Measurements from ENCODE around the gene SLC7A10.
"Not testable (repeated sequence)": the region's sequence is repeated elsewhere in the genome, so short reads cannot be mapped to it uniquely, and the experiment has no call there.

The SLC7A10 gene

GRCh38 chr19:33220735-33221134 lies 4.9 kb downstream of the SLC7A10 start:
- no peak for DNase-seq (ENCODE audit: low read depth, low spot score)

GRCh38 chr19:33220115-33220514 lies 5.5 kb downstream of the SLC7A10 start:
- DNase-seq (ENCODE audit: low read depth, low spot score), result no peak
- no peak overlapping the region for H3K27ac ChIP-seq

More at GRCh38 chr19:33220735-33221134, 4.9 kb downstream of the SLC7A10 start:
- no peak overlapping the region for H3K27ac ChIP-seq

GRCh38 chr19:33219261-33219815 lies 6.3 kb downstream of the SLC7A10 start:
- no peak overlapping the region for H3K27ac ChIP-seq
- DNase-seq (ENCODE audit: low read depth, low spot score), result no peak

- H3K27ac ChIP-seq, result no peak overlapping the region
- no peak for DNase-seq (ENCODE audit: low read depth, low spot score)
Observed at GRCh38 chr19:33217881-33218280, 7.8 kb downstream of the SLC7A10 start.

GRCh38 chr19:33216198-33216830 lies 9.3 kb downstream of the SLC7A10 start:
- H3K27ac ChIP-seq, result no peak overlapping the region
- DNase-seq (ENCODE audit: low read depth, low spot score), result no peak

GRCh38 chr19:33215438-33216197 lies 10.0 kb downstream of the SLC7A10 start:
- H3K27ac ChIP-seq, result no peak overlapping the region
- DNase-seq (ENCODE audit: low read depth, low spot score), result no peak

DNA sequence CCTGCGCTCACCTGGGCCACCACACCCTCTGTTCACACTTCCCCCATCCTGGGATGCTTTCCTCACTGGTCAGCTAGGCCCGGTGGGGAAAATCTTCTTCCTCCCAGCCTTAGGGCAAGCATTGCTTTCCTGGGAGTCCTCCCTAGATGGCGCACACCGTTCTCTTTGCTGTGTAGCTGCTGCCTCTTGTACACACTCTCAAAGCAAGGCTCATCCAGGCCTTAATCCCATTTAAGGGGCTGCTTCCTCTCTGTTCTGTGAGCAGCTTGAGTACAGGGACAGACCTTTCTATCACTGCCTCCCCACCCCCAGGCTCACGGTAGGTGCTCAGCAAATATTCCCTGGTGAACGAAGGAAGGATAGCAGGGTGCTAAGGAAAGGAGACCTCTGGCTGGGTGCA lies 11.1 kb downstream of the SLC7A10 start:
- H3K27ac ChIP-seq, result no peak overlapping the region
- no peak for DNase-seq (ENCODE audit: low read depth, low spot score)

GRCh38 chr19:33212436-33213172 lies 13.0 kb downstream of the SLC7A10 start:
- DNase-seq (ENCODE audit: low read depth, low spot score), result no peak
- H3K27ac ChIP-seq, result no peak overlapping the region

DNA sequence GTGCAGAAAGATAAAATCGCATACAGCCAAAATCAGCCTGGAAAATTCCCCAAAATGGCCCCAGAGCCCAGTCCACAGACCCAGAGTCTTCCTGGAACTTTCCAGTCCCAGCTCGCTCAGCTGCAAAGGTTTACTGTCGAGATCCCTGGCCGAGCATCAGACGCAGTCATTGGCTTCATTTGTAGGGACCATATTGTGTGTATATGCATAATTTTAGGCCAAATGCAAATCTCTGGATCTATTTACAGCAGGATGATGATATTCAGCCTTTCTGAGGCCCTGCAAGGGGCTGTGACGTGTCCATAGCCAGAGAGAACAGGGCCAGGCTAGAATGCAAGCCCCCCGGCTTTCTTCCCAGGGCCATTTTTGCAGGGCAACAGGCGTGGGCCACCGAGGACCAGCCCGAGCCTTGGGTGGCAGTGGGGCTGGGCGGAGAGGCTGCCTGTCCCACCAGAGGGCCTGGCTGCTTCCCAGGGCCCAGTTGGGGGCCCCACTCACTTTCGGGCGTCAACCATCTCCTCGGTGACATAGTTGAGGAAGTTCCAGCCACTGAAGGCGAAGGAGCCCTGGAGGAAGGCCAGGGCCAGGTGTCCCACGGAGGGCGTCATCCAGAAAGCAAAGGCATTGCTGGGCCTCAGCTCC lies 13.7 kb downstream of the SLC7A10 start:
- DNase-seq (ENCODE audit: low read depth, low spot score), result no peak
- H3K27ac ChIP-seq, result no peak overlapping the region

GRCh38 chr19:33210266-33210940 lies 15.2 kb downstream of the SLC7A10 start:
- DNase-seq (ENCODE audit: low read depth, low spot score), result no peak
- no peak overlapping the region for H3K27ac ChIP-seq

DNA sequence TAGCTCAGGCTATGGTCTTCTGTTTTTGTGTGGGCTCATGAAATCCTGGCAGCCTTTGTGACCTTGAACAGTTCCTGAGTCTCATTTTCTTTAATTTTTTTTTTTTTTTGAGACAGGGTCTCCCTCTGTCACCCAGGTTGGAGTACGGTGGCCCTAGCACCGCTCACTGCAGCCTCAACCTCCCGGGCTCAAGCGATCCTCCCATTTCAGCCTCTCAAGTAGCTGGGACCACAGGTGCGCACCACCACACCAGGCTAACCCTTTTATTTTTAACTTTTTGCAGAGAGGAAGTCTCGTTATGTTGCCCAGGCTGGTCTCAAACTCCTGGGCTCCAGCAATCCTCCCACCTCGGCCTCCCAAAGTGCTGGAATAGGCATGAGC lies 15.8 kb downstream of the SLC7A10 start:
- H3K27ac ChIP-seq, result not testable (repeated sequence)

DNA sequence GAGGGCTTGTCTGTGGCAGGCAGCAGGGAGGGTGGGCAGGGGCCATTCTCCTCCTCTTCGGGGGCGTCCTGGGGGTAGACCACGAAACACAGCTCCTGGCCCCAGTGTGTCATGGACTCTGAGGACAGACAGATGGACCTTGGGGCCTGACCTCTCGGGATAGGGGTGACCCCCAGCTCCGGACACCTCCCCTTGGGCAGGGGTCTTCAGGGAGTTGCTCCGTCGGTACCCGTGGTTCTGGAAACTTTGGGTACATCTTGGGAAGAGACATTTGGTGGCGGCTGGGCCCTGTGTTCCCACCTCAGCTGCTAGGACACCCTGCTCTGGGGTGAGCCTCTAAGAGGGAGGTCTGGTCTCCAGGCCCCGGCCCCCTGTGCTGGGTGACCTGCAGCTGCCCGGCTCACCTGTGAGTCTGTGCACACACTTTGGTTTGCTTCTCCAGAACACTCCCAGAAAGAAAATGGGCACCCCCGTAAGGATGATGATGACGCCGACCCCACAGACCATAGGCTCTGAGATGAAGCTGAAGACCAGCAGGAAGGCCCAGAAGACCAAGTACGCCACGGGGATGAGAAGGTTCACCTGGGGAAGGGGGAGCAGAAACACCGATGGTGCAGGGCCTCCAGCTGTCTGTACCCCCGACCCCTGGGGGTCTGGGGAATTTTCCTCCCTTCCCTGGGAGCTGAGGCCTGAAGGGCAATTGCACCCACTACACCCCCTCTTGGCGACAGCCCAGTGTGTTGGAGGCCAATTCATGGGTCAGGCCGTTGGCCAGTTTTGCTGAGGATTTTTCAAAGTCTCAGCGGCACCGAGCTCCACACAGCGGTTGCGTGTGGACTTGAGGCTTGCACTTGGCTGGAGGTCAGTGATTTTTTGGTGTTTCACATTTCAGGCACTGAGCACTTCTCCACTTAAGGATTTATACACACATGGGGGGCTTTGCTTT lies 16.5 kb downstream of the SLC7A10 start:
- no peak overlapping the region for H3K27ac ChIP-seq
- DNase-seq (ENCODE audit: low read depth, low spot score), result no peak

More for the DNA sequence above, 15.8 kb downstream of the SLC7A10 start:
- DNase-seq (ENCODE audit: low read depth, low spot score), result not testable (repeated sequence)

DNA sequence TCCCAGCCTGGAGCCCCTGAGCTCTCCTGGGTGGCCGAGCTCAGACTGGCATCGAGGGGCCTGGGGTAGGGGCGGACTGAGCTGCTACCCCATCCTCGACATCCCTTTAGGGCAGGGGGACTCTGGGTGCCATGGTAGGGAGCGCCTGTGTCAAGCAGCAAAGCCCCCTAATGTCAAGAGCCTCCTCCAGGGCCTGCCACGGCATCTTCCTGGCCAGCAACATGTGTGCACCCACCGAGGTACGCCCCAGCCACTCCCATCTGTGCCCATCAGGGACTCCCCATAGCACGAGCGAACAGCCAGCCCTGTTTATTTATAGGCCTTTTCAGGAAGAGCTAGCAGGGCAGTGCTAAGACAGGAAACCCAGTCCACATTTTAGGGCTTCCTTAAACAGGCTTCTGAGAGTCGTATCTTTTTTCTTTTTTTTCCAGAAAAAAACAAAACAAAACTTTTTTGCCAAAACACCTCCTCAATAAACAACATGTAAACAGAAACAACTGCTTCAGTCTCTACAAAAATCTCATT lies 17.2 kb downstream of the SLC7A10 start:
- no peak for DNase-seq (ENCODE audit: low read depth, low spot score)
- H3K27ac ChIP-seq, result no peak overlapping the region

DNA sequence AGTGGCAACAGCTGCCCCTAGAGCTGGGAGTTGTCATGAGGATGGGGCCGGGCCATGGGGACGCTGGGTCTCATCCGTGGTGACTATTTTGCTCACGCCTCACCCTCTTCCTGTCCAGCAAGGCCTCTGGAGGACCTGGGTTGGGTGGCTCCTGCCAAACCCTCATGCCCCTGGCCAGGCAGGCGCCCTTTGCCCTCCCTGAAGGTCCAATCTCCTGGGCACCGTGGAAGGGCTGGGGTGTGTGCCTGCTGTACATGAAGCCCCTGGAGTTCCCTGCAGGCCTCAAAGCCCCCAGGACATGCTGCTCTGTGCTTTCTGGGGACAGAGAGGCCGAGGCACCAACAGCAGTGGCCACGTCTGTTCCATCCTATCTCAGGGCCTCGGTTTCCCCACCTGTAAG lies 17.7 kb downstream of the SLC7A10 start:
- DNase-seq (ENCODE audit: low read depth, low spot score), result no peak
- H3K27ac ChIP-seq, result no peak overlapping the region

DNA sequence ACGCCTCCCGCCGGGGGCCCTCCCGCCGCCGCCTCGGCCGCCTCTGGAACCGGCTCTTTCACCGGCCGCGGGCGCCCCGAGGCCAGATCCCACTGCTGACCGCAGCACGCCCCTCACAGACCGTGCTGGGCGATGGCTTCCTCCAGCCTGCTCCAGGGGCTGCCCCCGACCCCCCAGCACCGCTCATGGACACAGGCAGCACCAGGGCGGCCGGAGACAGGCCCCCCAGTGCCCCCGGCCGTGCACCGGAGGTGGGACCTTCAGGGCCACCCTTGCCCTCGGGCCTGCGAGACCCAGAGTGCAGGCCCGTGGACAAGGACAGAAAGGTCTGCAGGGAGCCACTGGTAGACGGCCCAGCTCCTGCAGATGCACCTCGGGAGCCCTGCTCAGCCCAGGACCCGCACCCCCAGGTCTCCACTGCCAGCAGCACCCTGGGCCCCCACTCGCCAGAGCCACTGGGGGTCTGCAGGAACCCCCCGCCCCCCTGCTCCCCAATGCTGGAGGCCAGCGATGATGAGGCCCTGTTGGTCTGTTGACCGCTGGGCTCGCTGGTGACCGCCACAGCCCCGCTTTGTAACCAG lies 18.5 kb downstream of the SLC7A10 start:
- no peak overlapping the region for H3K27ac ChIP-seq
- DNase-seq (ENCODE audit: low read depth, low spot score), result no peak

DNA sequence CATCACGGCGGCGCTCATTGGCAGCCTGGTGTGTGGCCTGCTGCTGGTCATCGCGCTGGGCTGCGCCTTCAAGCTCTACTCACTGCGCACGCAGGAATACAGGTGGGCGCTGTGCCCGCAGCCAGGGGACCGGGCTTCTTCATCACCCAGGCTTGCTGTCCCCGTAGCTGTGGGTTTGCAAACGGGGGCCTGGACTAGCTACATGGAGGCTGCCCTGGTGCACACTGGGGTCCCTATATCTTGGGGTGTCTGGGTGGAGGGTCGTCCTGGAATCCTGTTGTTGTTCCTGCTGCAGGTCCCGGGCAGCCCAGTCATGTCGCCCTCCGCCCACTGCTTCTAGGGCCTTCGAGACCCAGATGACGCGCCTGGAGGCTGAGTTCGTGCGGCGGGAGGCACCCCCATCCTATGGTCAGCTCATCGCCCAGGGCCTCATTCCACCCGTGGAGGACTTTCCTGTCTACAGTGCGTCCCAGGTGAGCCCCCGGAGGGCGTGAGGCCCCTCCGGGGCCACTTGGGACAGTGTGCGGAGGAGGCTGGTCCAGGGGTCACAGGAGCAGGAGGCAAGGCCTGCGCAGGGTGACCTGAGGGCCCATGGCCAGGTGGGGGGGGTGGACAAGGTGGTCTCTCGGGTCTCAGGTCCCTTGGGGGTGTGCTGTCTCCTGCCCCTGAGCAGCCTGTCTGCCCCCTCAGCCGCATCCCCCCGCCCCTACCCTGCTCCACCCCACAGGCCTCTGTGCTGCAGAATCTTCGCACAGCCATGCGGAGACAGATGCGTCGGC lies 19.2 kb downstream of the SLC7A10 start:
- no peak overlapping the region for H3K27ac ChIP-seq

GRCh38 chr19:33205531-33206260 lies 20.0 kb downstream of the SLC7A10 start:
- H3K27ac ChIP-seq, result no peak overlapping the region
- DNase-seq (ENCODE audit: low read depth, low spot score), result no peak

More for the DNA sequence above, 19.2 kb downstream of the SLC7A10 start:
- DNase-seq (ENCODE audit: low read depth, low spot score), result no peak

All from epithelial cell of prostate (primary cell).